Ascending aorta (tissue), 2 donors: ENCODE results near the gene CNTD1. TPM values are rescaled to one million over a fixed set of nuclear protein-coding genes. Genes with fewer than 3 reads are reported as not detected.

Experiments
- DNase-seq, 2 donors: peaks; one replicate each; pipeline ENCODE4 v3.0.0-alpha.2; 2019; ENCODE audit warnings: low spot score in 2 of 2
- H3K27ac ChIP-seq, 2 donors: fragments of 200-600 bp; sonication (generic); one replicate each; pipeline ENCODE4 v1.5.1; 2016 to 2017; ENCODE audit warnings: mild to moderate bottlenecking in 1 of 2
- H3K27me3 ChIP-seq: fragments of 200-600 bp; sonication (generic); one replicate; pipeline ENCODE4 v1.5.1; 2017
- H3K36me3 ChIP-seq, 2 donors: fragments of 200-600 bp; sonication (generic); one replicate each; pipeline ENCODE4 v1.5.1; 2016
- H3K4me1 ChIP-seq, 2 donors: fragments of 200-600 bp; sonication (generic); one replicate each; pipeline ENCODE4 v1.5.1; 2016 to 2017; ENCODE audit warnings: mild to moderate bottlenecking in 1 of 2
- H3K4me3 ChIP-seq, 2 donors: fragments of 200-600 bp; sonication (generic); one replicate each; pipeline ENCODE4 v1.5.1; 2016 to 2017; ENCODE audit warnings: mild to moderate bottlenecking in 1 of 2
- H3K9me3 ChIP-seq, 2 donors: fragments of 200-600 bp; sonication (generic); one replicate each; pipeline ENCODE4 v1.5.1; 2016
- intact Hi-C: fragments of 100-400 bp; cut with DNase I; formaldehyde crosslinking; loops from one replicate; pipeline ENCODE4 v1.15.1; 2023
- total RNA-seq: library from RNA; depleted of rRNA; stranded (reverse); fragments of >200 nt; gene quantifications from one replicate; pipeline ENCODE4 v1.1.0, GENCODE V29; 2016
- TF ChIP-seq, protein P1 (sequence below), 3 experiments: fragments of 200-600 bp in 2 of 3; fragments of 450-650 bp in 1 of 3; sonication (generic) in 2 of 3; IDR thresholded peaks; one replicate each; pipeline ENCODE4 v1.5.1; 2016 to 2019; ENCODE audit warnings: antibody characterized with exemption in 3 of 3, mild to moderate bottlenecking in 1 of 3, moderate library complexity in 1 of 3

Gene CNTD1
- total RNA-seq, 1 donor from 2014 or later: not detected

GRCh38 chr17:42795465-42795864 is 3.2 kb upstream of the CNTD1 start:
- Histone ChIP-seq H3K27me3 (no peaks in the 10 kb centered on the region), H3K9me3 (no peaks in the 10 kb centered on the region), H3K27ac (no peak overlapping the region), H3K36me3 (peaks cover 0 to 16% of the 10 kb centered on the region in 2 donors), H3K4me1 (peaks cover 3 to 12% of the 10 kb centered on the region in 2 donors), H3K4me3 (no peak overlapping the region)
- intact Hi-C loops: no loop called here
- DNase-seq: no peak
- TF ChIP-seq, protein P1, sequence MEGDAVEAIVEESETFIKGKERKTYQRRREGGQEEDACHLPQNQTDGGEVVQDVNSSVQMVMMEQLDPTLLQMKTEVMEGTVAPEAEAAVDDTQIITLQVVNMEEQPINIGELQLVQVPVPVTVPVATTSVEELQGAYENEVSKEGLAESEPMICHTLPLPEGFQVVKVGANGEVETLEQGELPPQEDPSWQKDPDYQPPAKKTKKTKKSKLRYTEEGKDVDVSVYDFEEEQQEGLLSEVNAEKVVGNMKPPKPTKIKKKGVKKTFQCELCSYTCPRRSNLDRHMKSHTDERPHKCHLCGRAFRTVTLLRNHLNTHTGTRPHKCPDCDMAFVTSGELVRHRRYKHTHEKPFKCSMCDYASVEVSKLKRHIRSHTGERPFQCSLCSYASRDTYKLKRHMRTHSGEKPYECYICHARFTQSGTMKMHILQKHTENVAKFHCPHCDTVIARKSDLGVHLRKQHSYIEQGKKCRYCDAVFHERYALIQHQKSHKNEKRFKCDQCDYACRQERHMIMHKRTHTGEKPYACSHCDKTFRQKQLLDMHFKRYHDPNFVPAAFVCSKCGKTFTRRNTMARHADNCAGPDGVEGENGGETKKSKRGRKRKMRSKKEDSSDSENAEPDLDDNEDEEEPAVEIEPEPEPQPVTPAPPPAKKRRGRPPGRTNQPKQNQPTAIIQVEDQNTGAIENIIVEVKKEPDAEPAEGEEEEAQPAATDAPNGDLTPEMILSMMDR (IDR thresholded peaks at IDR 0.05): no peak

DNA sequence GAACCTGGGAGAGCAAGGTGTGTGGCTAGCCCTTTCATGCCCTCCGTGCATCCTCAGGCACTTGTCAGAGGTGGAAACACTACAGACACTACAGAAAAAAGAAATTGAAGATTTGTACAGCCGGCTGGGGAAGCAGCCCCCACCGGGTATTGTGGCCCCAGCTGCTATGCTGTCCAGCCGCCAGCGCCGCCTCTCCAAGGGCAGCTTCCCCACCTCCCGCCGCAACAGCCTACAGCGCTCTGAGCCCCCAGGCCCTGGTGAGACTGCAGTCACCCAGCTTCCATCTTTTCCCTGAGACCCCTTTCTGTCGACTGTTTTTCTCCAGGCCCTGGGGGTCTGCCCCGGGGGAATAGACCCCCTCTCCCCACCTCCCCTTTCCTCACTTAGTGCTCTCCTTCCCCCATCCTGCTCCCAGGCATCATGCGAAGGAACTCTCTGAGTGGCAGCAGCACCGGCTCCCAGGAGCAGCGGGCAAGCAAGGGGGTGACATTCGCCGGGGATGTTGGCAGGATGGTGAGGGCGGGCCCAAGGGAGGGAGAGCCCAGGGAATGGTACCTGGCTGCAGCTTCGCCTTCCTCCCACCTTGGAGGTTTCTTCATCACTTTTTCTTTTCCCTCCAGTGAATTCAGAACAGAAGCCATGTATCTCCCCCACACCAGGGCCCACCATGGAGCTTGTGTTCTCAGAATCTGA is 2.4 kb upstream of the CNTD1 start:
- intact Hi-C loops: no loop called here
- TF ChIP-seq, protein P1 (IDR thresholded peaks at IDR 0.05): no peak
- no peaks in the 10 kb centered on the region for H3K9me3 ChIP-seq
- H3K36me3 ChIP-seq: peaks cover 0 to 16% of the 10 kb centered on the region in 2 donors
- H3K27ac ChIP-seq: no peak overlapping the region
- H3K4me3 ChIP-seq: no peak overlapping the region
- H3K27me3 ChIP-seq: no peaks in the 10 kb centered on the region
- DNase-seq: no peak
- peaks cover 3 to 12% of the 10 kb centered on the region in 2 donors for H3K4me1 ChIP-seq

GRCh38 chr17:42797067-42798007 is 1.3 kb upstream of the CNTD1 start:
- TF ChIP-seq, protein P1 (IDR thresholded peaks at IDR 0.05): no peak

DNA sequence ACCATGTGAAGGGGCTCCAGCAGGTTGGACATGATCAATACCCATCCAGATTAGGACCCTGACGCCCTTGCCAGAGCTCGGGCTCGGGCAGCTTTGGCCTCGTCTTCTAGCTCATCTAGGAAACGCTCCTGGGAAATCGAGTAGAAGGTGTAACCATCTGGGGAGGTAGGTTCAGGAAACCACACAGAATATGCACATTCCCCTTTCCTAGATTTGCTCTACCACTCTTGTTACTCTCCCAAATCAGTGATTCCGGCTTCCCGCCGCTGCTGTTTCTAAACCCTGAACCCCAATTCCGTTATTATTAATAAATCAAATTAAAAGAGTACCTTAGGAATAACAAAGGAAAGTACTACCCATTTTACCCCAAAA is 664 bp upstream of the CNTD1 start:
- intact Hi-C loops: no loop called here
- H3K27ac ChIP-seq: peak overlapping the region in 1 of 2 donors; percentile 45

More at GRCh38 chr17:42797067-42798007, 1.3 kb upstream of the CNTD1 start:
- Histone ChIP-seq H3K27ac (no peak overlapping the region), H3K4me1 (peaks cover 3 to 12% of the 10 kb centered on the region in 2 donors), H3K4me3 (peak overlapping the region; percentile 59 to 78), H3K9me3 (no peaks in the 10 kb centered on the region), H3K27me3 (no peaks in the 10 kb centered on the region), H3K36me3 (peaks cover 0 to 16% of the 10 kb centered on the region in 2 donors)
- no peak for DNase-seq
- intact Hi-C loops: no loop called here

DNA sequence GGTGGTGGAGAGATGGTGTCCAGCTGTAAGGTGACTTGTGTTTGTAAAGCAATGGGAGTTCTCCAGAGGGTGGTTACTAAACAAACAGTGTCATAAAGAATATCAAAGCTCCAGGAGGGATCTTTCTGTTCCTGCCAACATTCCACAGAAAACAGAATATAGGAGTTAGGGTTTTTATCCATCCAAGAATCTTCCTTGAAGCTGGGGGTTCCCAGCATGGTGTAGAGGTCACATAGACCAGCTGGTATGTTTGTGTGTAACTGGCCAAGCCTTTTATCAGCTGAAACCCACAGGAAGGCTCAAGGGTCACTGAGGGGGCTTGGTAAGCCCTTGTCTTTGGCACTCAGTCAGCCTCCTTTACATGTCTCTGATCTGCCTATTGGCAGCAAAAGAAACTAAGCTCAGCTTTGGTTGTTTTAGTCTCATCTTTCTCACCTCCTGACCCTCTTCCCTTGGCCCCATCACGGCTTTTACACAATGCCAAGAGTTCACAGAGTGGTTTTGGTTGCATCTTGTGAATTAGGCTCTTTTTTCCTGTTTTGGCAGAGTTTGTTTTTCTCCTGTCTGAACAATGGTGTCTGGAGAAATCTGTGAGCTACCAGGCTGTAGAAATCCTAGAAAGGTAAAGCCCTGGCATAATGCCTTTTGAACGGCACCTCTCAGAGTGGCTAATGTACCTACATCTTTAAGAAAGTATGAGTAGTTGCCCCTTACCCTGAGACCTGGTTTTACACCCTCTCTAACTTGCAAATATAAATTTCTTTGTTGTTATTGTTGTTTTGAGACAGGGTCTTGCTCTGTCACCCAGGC is 4.6 kb downstream of the CNTD1 start:
- no peak overlapping the region for H3K4me3 ChIP-seq
- intact Hi-C loops: no loop called here
- H3K27ac ChIP-seq: no peak overlapping the region
- no peak for DNase-seq
- TF ChIP-seq, protein P1 (IDR thresholded peaks at IDR 0.05): no peak
- no peaks in the 10 kb centered on the region for H3K27me3 ChIP-seq
- peaks cover 3 to 4% of the 10 kb centered on the region in 2 donors for H3K4me1 ChIP-seq
- no peaks in the 10 kb centered on the region for H3K36me3 ChIP-seq
- H3K9me3 ChIP-seq: no peaks in the 10 kb centered on the region

More for the DNA sequence above, 664 bp upstream of the CNTD1 start:
- Histone ChIP-seq H3K27me3 (no peaks in the 10 kb centered on the region), H3K4me3 (peak overlapping the region; percentile 59 to 78), H3K4me1 (peaks cover 3 to 12% of the 10 kb centered on the region in 2 donors), H3K36me3 (peaks cover 0 to 16% of the 10 kb centered on the region in 2 donors), H3K9me3 (no peaks in the 10 kb centered on the region)
- no peak for DNase-seq
- TF ChIP-seq, protein P1 (IDR thresholded peaks at IDR 0.05): no peak
